ENCODE measurements around the gene NAALADL1. TPM values are rescaled to one million over a fixed set of nuclear protein-coding genes. Genes with fewer than 3 reads are reported as not detected.

Gene NAALADL1, protein sequence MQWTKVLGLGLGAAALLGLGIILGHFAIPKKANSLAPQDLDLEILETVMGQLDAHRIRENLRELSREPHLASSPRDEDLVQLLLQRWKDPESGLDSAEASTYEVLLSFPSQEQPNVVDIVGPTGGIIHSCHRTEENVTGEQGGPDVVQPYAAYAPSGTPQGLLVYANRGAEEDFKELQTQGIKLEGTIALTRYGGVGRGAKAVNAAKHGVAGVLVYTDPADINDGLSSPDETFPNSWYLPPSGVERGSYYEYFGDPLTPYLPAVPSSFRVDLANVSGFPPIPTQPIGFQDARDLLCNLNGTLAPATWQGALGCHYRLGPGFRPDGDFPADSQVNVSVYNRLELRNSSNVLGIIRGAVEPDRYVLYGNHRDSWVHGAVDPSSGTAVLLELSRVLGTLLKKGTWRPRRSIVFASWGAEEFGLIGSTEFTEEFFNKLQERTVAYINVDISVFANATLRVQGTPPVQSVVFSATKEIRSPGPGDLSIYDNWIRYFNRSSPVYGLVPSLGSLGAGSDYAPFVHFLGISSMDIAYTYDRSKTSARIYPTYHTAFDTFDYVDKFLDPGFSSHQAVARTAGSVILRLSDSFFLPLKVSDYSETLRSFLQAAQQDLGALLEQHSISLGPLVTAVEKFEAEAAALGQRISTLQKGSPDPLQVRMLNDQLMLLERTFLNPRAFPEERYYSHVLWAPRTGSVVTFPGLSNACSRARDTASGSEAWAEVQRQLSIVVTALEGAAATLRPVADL
- not detected in 2 replicates for total RNA-seq (2022)
- Bru-seq, nascent RNA = percentile 6 among the genes with signal in this experiment
- BruChase-seq, experiment 1, labeled RNA remaining after a 6-hour chase = percentile 6 among the genes with signal in this experiment
- not detected for BruChase-seq, experiment 2, labeled RNA remaining after a 2-hour chase
- long read RNA-seq, partial matches to known transcripts = 0 of 1 reads
- long read RNA-seq, other reads (novel, unspliced or antisense) = 1 of 1 reads

- Mint-ChIP-seq H3K4me3 (ENCODE audit: low read depth, unreplicated experiment) (no peak within 1 kb of the TSS), H3K27me3 (ENCODE audit: unreplicated experiment) (peaks cover 26% of the 10 kb centered on the region), H3K36me3 (ENCODE audit: insufficient read depth, unreplicated experiment) (peaks cover 10% of the 10 kb centered on the region), H3K4me1 (ENCODE audit: low read depth, unreplicated experiment) (no peaks in the 10 kb centered on the region), H3K27ac (ENCODE audit: unreplicated experiment) (no peak within 1 kb of the TSS), H3K9me3 (ENCODE audit: low read depth, unreplicated experiment) (no peaks in the 10 kb centered on the region)
- intact Hi-C loops (cut with micrococcal nuclease; ENCODE audit: unreplicated experiment) = no loop called here
- CTCF ChIA-PET = interaction anchor here (0.7 kb wide), 1 partner anchor 43 kb away, joined by 3 read pairs; no protein-coding TSS in a partner anchor
- no peak for TF ChIP-seq CTCF (IDR thresholded peaks at IDR 0.05; ENCODE audit: unreplicated experiment)
- no TSS peak for BruUV-seq (replicated peaks)
- no peak for DNase-seq
These were observed at the start of gene NAALADL1 for GRCh38 chr11:65058419-65059054. Gene NAALADL1, minus strand, starts transcription at chr11:65058553. Its CDS starts 32 bp downstream, at chr11:65058521.

DNA sequence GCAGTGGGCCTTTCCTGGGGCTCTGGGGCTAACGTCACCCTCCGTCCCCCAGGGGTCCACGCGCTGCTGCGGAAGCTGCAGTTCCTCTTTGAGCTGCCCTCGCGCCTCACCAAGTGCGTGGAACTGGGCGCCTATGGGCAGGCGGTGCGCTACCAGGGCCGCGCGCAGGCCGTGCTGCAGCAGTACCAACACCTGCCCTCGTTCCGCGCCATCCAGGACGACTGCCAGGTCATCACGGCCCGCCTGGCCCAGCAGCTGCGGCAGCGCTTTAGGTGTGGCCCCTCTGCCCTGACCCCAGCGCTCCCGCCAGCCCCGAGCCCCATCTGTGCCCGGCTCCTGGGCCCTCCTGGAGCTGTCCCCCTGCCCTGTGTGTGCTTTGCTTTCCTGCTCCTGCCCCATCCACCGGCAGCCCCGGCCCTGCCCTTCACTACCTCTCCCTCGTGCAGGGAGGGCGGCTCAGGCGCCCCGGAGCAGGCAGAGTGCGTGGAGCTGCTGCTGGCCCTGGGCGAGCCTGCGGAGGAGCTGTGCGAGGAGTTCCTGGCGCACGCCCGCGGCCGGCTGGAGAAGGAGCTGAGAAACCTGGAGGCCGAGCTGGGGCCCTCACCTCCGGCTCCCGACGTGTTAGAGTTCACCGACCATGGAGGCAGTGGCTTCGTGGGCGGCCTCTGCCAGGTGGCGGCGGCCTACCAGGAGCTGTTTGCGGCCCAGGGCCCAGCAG lies 49.6 kb upstream of the NAALADL1 start:
- Mint-ChIP-seq H3K27ac (ENCODE audit: unreplicated experiment) (no peak overlapping the region), H3K4me1 (ENCODE audit: low read depth, unreplicated experiment) (peaks cover 20% of the 10 kb centered on the region), H3K4me3 (ENCODE audit: low read depth, unreplicated experiment) (no peak overlapping the region), H3K9me3 (ENCODE audit: low read depth, unreplicated experiment) (no peaks in the 10 kb centered on the region), H3K36me3 (ENCODE audit: insufficient read depth, unreplicated experiment) (peaks cover 41% of the 10 kb centered on the region), H3K27me3 (ENCODE audit: unreplicated experiment) (no peaks in the 10 kb centered on the region)
- CTCF ChIA-PET = interaction anchor here (0.6 to 1.7 kb wide), 2 partner anchors 10 to 150 kb away, joined by 3 read pairs; no protein-coding TSS in a partner anchor
- BruUV-seq (replicated peaks) = no TSS peak
- intact Hi-C loops (cut with micrococcal nuclease; ENCODE audit: unreplicated experiment) = no loop called here
- no peak for TF ChIP-seq CTCF (IDR thresholded peaks at IDR 0.05; ENCODE audit: unreplicated experiment)
- no peak for DNase-seq

DNA sequence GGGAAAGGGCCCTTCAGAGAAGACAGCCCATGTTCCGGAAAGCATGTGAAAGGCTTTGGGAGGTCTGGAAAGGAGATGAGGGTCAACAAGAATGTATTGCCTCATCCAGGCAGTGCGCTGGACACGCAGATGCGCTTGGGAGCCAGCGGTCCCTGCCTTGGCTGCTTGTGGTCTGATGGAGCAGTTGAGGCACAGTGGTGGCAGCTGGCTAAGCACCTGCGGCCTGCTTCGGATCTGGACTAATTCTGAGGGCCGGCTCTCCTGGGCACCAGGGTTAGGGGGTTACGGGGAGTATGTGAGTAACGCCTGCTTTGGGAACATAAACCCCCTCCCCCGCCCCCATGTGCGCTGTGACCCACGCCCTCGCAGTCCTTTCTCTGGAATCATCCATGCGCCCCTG lies 48.7 kb upstream of the NAALADL1 start:
- Mint-ChIP-seq H3K9me3 (ENCODE audit: low read depth, unreplicated experiment) (no peaks in the 10 kb centered on the region), H3K4me3 (ENCODE audit: low read depth, unreplicated experiment) (no peak overlapping the region), H3K27me3 (ENCODE audit: unreplicated experiment) (no peaks in the 10 kb centered on the region), H3K27ac (ENCODE audit: unreplicated experiment) (no peak overlapping the region), H3K36me3 (ENCODE audit: insufficient read depth, unreplicated experiment) (peaks cover 32% of the 10 kb centered on the region), H3K4me1 (ENCODE audit: low read depth, unreplicated experiment) (peaks cover 20% of the 10 kb centered on the region)
- BruUV-seq (replicated peaks) = no TSS peak
- intact Hi-C loops (cut with micrococcal nuclease; ENCODE audit: unreplicated experiment) = no loop called here
- no peak for DNase-seq
- CTCF ChIA-PET = no interaction called here
- TF ChIP-seq CTCF (IDR thresholded peaks at IDR 0.05; ENCODE audit: unreplicated experiment) = no peak

DNA sequence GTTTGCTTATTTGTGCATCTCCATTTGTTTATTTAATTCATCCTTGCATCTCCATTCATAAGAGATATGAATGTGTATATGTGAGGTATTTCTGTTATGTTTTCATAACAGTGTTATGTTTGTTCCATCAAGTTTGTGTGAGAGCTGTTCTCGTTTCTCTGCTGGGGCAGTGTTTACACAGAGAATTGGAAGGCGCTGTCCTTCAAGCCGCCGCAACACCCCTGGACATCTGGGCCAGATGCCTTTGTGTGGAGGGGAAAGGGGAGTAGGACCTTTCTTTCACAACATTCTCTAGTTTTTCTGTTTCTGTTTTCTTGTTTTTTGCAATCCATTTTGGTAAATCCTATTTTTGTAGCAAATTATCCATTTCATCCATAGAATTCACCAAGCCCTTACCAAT lies 46.3 kb upstream of the NAALADL1 start:
- Mint-ChIP-seq H3K27me3 (ENCODE audit: unreplicated experiment) (no peaks in the 10 kb centered on the region), H3K27ac (ENCODE audit: unreplicated experiment) (no peak overlapping the region), H3K9me3 (ENCODE audit: low read depth, unreplicated experiment) (no peaks in the 10 kb centered on the region), H3K4me3 (ENCODE audit: low read depth, unreplicated experiment) (no peak overlapping the region), H3K4me1 (ENCODE audit: low read depth, unreplicated experiment) (no peaks in the 10 kb centered on the region), H3K36me3 (ENCODE audit: insufficient read depth, unreplicated experiment) (peaks cover 10% of the 10 kb centered on the region)
- BruUV-seq (replicated peaks) = no TSS peak
- no peak for DNase-seq
- no peak for TF ChIP-seq CTCF (IDR thresholded peaks at IDR 0.05; ENCODE audit: unreplicated experiment)
- intact Hi-C loops (cut with micrococcal nuclease; ENCODE audit: unreplicated experiment) = no loop called here
- CTCF ChIA-PET = no interaction called here

Data from Calu3 (cell line).